Neutrophil (primary cell): ENCODE data around the gene ZIC1.

Source experiments
- H3K27ac ChIP-seq: fragments of 200-600 bp; sonication (generic); 2 replicates; pipeline ENCODE4 v1.5.1; 2016; ENCODE audit warnings: mild to moderate bottlenecking, moderate library complexity
- H3K27me3 ChIP-seq: fragments of 200-600 bp; sonication (generic); 2 replicates; pipeline ENCODE4 v1.6.0; 2016; ENCODE audit warnings: mild to moderate bottlenecking
- H3K36me3 ChIP-seq: fragments of 200-600 bp; sonication (generic); 2 replicates; pipeline ENCODE4 v1.5.1; 2017
- H3K4me1 ChIP-seq, 2 experiments: fragments of 200-600 bp in 1 of 2; sonication (generic) in 1 of 2; 1 replicate in 1 of 2; 2 replicates in 1 of 2; pipeline versions ENCODE4 v1.5.1 to v1.6.1; 2013 to 2016; ENCODE audit warnings: low read depth in 1 of 2, low read length in 1 of 2, mild to moderate bottlenecking in 1 of 2, moderate library complexity in 1 of 2; ENCODE audit not compliant: control insufficient read depth in 1 of 2, insufficient read depth in 1 of 2
- H3K4me3 ChIP-seq, 2 experiments: fragments of 200-600 bp in 1 of 2; sonication (generic) in 1 of 2; 1 replicate in 1 of 2; 2 replicates in 1 of 2; pipeline ENCODE4 v1.5.1; 2013 to 2016; ENCODE audit warnings: low read depth in 1 of 2, low read length in 1 of 2, mild to moderate bottlenecking in 1 of 2, moderate library complexity in 1 of 2
- H3K9me3 ChIP-seq: fragments of 200-600 bp; sonication (generic); 2 replicates; pipeline ENCODE4 v1.5.1; 2016
- TF ChIP-seq, protein P1 (sequence below): fragments of 200-600 bp; sonication (generic); IDR thresholded peaks from 2 replicates; pipeline ENCODE4 v1.5.1; 2016; ENCODE audit warnings: antibody characterized with exemption

Gene ZIC1

DNA sequence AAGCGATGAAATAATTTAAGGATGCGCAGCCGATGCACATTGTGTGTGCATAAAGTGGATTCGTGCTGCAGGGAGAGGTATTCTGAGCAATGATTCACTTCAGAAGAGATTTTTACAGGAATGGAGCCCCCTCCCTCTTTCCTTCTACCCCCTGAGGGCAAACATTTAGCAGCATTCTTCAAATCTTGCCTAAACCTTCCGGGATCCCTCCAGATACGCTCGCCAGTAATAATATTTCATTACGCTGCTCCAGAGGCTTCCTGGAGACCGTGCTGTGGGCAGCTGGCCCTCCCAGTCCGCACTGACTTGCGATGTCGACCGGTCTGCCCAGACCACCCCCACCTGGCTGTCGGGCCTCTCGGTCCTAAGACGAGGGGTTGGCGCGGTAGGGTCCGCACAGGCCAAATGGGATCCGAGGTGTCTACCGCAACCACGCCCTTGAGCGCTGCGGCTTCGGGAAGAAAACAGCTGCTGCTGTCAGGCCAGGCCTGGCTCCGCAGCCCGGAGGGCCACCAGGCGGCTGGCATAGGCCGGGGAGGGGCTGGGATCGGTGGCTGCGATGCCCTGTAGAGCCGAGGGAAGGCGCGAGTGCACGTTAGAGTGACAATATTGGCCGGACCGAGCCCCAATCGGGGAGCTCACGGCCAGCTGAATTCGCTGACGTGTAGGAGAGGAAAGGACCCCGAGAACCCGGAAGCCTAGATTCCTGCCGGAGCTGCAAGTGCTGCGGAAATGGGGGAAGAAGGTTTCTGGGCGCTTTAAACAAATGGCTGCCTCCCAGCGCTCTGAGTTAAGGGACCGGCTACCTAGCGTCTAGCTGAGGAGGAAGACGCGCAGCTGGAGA lies 17.2 kb upstream of the ZIC1 start:
- H3K27me3 ChIP-seq, result peaks cover 100% of the 10 kb centered on the region
- H3K4me1 ChIP-seq, result no peaks in the 10 kb centered on the region
- H3K9me3 ChIP-seq, result peaks cover 19% of the 10 kb centered on the region
- no peak overlapping the region for H3K4me3 ChIP-seq
- no peaks in the 10 kb centered on the region for H3K36me3 ChIP-seq
- TF ChIP-seq, protein P1, sequence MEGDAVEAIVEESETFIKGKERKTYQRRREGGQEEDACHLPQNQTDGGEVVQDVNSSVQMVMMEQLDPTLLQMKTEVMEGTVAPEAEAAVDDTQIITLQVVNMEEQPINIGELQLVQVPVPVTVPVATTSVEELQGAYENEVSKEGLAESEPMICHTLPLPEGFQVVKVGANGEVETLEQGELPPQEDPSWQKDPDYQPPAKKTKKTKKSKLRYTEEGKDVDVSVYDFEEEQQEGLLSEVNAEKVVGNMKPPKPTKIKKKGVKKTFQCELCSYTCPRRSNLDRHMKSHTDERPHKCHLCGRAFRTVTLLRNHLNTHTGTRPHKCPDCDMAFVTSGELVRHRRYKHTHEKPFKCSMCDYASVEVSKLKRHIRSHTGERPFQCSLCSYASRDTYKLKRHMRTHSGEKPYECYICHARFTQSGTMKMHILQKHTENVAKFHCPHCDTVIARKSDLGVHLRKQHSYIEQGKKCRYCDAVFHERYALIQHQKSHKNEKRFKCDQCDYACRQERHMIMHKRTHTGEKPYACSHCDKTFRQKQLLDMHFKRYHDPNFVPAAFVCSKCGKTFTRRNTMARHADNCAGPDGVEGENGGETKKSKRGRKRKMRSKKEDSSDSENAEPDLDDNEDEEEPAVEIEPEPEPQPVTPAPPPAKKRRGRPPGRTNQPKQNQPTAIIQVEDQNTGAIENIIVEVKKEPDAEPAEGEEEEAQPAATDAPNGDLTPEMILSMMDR, result no peak
- no peak overlapping the region for H3K27ac ChIP-seq

DNA sequence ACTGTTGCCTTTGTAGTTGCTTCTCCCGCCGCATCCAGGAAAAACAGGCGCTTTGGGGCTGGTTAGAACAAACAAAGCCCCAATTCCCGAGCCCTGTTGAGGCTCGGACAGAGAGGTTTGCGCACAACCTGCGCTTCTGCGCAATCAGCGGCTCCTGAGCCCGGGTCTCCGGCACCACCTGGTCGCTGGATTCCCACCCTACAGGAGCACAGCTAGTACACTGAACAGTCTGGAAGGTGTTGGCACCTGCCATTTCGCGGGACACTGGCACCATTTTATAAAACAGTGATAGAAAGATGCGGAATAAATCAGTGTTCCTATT lies 16.6 kb upstream of the ZIC1 start:
- H3K36me3 ChIP-seq, result no peaks in the 10 kb centered on the region
- TF ChIP-seq, protein P1, result no peak
- H3K27me3 ChIP-seq, result peaks cover 100% of the 10 kb centered on the region
- no peak overlapping the region for H3K27ac ChIP-seq
- H3K4me1 ChIP-seq, result no peaks in the 10 kb centered on the region
- peaks cover 19% of the 10 kb centered on the region for H3K9me3 ChIP-seq
- no peak overlapping the region for H3K4me3 ChIP-seq

DNA sequence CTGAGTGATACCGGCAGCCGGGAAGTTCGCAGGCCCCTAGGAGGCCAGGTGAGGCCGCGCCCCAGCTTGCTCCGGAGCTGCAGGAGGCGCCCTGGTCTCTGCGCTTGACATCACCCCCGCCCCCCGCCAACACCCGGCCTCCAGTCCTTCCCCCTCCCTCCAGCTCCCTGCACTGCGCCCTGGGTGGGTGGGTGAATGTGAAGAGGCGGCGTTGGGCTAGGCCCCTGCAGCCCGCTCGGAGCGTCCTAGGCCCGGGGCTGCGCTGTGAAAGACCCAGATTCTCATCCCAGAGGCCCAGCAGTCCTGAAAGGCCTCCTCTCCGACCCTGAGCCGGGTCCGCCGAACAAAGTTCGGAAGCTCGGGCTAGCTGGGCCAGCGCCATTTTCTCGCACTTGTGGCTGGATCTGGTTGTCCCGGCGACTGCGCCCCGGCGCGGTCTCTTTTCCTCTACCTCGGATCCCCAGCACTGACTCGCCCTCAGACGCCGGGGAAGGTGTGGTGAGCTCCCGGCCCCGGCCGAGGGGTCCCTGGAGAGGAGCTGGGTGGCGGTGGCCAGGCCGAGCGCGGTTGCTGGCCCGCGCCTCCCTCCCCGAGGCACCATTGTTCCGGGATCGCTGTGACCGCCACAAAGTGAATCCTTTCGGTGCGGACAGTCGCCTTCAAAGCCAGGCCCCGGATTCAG lies 15.8 kb upstream of the ZIC1 start:
- H3K9me3 ChIP-seq, result peaks cover 19% of the 10 kb centered on the region
- TF ChIP-seq, protein P1, result no peak
- peaks cover 100% of the 10 kb centered on the region for H3K27me3 ChIP-seq
- no peaks in the 10 kb centered on the region for H3K36me3 ChIP-seq
- H3K4me3 ChIP-seq, result no peak overlapping the region
- H3K27ac ChIP-seq, result no peak overlapping the region
- no peaks in the 10 kb centered on the region for H3K4me1 ChIP-seq

DNA sequence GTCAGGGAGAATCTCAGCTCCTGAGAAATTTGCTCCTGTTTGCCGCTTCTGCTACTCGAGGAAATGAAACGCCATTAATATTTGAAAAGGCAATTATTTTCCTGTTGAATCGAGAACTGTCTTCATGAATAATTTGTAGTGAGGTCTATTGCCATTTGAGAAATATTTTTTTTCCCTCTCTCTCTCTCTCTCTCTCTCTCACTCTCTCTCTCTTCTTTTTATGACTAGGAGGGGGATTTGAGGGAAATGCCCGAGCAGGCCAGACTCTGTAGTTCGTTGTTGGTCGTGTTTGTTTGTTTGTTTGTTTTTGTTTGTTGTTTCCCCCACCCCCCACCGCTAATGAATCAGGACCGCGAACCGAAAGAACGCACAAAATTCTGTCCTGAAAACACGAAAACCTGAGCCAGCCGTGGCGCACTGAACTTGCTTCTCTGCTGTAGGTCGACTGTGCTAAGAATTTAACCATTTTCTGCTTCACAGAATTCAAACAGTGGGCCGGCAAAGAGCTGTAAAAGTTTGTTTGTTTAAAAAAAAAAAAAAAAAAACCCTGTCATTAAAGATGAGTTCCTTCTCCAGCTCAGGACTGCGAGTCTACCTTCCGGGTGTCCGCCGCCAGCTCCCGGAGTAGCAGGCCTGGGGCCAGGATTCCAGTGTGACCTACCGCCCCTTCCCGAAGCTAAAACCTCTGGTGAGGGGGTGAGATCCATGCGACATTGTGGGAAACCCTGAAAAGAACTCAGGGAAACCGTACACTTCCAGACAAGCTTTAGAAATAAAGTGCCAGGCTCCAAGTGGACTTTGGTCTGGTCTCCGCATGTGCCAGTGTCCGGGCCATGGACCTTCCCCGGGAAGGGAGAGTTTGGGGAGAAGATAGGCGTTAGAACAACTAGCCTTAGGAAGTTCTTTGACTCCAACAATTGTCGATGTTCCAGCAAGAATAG lies 15.0 kb upstream of the ZIC1 start:
- Histone ChIP-seq H3K36me3 (no peaks in the 10 kb centered on the region), H3K27ac (no peak overlapping the region), H3K27me3 (peaks cover 100% of the 10 kb centered on the region), H3K4me3 (no peak overlapping the region), H3K9me3 (peaks cover 19% of the 10 kb centered on the region), H3K4me1 (no peaks in the 10 kb centered on the region)
- TF ChIP-seq, protein P1, result no peak

DNA sequence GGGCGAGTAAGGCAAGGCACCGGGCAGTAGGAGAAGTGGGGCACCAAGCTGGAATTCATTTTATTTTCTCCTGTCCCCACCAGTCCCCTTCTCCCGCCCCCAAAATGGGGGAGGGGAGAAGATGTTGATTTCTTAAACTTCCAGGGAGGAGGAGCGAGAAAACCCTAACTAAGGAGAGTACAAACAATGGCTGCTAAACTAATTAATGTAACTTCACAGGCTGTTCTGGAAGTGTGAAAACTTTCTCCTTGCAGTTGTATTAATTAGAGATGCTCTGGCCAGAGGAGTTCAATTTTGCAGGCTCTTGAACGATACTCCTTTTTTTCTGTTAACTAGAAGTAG lies 14.3 kb upstream of the ZIC1 start:
- no peaks in the 10 kb centered on the region for H3K36me3 ChIP-seq
- no peak overlapping the region for H3K27ac ChIP-seq
- TF ChIP-seq, protein P1, result no peak
- no peak overlapping the region for H3K4me3 ChIP-seq
- H3K4me1 ChIP-seq, result no peaks in the 10 kb centered on the region
- peaks cover 100% of the 10 kb centered on the region for H3K27me3 ChIP-seq
- peaks cover 19% of the 10 kb centered on the region for H3K9me3 ChIP-seq
